CD8-positive, alpha-beta memory T cell (primary cell): ENCODE data around the gene TSGA10. TPM values are rescaled to one million over a fixed set of nuclear protein-coding genes. Genes with fewer than 3 reads are reported as not detected.
A peak's percentile ranks its signal among the peaks of the same experiment; 100 is the strongest.
"Not testable (repeated sequence)": the region's sequence is repeated elsewhere in the genome, so short reads cannot be mapped to it uniquely, and the experiment has no call there.

ENCODE experiments used
- CTCF ChIA-PET: fragments of 350-600 bp; sonication (Branson Sonifier 250); formaldehyde crosslinking; loops from one replicate; lab custom pipeline; 2021; ENCODE audit warnings: antibody characterized with exemption; lab: Charles Lee
- POLR2A ChIA-PET: fragments of 350-600 bp; sonication (Branson Sonifier 250); formaldehyde crosslinking; loops from one replicate; lab custom pipeline; 2021; ENCODE audit warnings: antibody characterized with exemption; lab: Charles Lee
- DNase-seq, 5 donors: peaks; one replicate each; pipeline versions ENCODE4 v3.0.0 to v3.0.0-alpha.2; 2020 to 2022; ENCODE audit warnings: mixed read lengths in 1 of 5
- H3K27ac ChIP-seq: one replicate; pipeline ENCODE4 v1.7.0; 2013; ENCODE audit warnings: low read depth, mild to moderate bottlenecking, low read length, moderate library complexity
- H3K27me3 ChIP-seq: 2 replicates; pipeline ENCODE4 v1.7.0; 2013; ENCODE audit warnings: low read length, mild to moderate bottlenecking; ENCODE audit not compliant: insufficient read depth, poor library complexity, severe bottlenecking
- H3K36me3 ChIP-seq: 2 replicates; pipeline ENCODE4 v1.7.0; 2013; ENCODE audit warnings: mild to moderate bottlenecking, low read length, moderate library complexity; ENCODE audit not compliant: insufficient read depth
- H3K4me1 ChIP-seq: 2 replicates; pipeline ENCODE4 v1.7.0; 2013; ENCODE audit warnings: mild to moderate bottlenecking, low read length, moderate library complexity; ENCODE audit not compliant: insufficient read depth
- H3K4me3 ChIP-seq: 2 replicates; pipeline ENCODE4 v1.7.0; 2013; ENCODE audit warnings: mild to moderate bottlenecking, low read length
- H3K9me3 ChIP-seq: 2 replicates; pipeline ENCODE4 v1.7.0; 2013; ENCODE audit warnings: mild to moderate bottlenecking, low read length
- H3K27ac Mint-ChIP-seq, 8 donors: one replicate each; pipeline ENCODE4 v1.8.0; 2020 to 2021; ENCODE audit warnings: mixed read lengths in 8 of 8, mild to moderate bottlenecking in 6 of 8, inconsistent platforms in 3 of 8, moderate library complexity in 3 of 8
- H3K27me3 Mint-ChIP-seq, 2 donors: one replicate each; pipeline ENCODE4 v1.8.0; 2020 to 2021; ENCODE audit warnings: mixed read lengths in 2 of 2, mild to moderate bottlenecking in 1 of 2, moderate library complexity in 1 of 2
- H3K36me3 Mint-ChIP-seq, 3 donors: one replicate each; pipeline ENCODE4 v1.8.0; 2020 to 2021; ENCODE audit warnings: mixed read lengths in 3 of 3, inconsistent platforms in 1 of 3, mild to moderate bottlenecking in 1 of 3
- H3K4me1 Mint-ChIP-seq, 3 donors: one replicate each; pipeline ENCODE4 v1.8.0; 2020 to 2021; ENCODE audit warnings: mixed read lengths in 3 of 3, inconsistent platforms in 1 of 3, mild to moderate bottlenecking in 1 of 3
- H3K4me3 Mint-ChIP-seq, 7 donors: one replicate each; pipeline ENCODE4 v1.8.0; 2020 to 2021; ENCODE audit warnings: mixed read lengths in 7 of 7, mild to moderate bottlenecking in 6 of 7, moderate library complexity in 4 of 7, inconsistent platforms in 2 of 7
- H3K9me3 Mint-ChIP-seq, 5 donors: one replicate each; pipeline ENCODE4 v1.8.0; 2020 to 2022; ENCODE audit warnings: mixed read lengths in 5 of 5, mild to moderate bottlenecking in 3 of 5, moderate library complexity in 2 of 5, inconsistent platforms in 1 of 5
- polyA plus RNA-seq: library from polyadenylated mRNA; unstranded; fragments of 300-500 nt; fragmentation: Illumina TruSeq; gene quantifications from one replicate; pipeline ENCODE4 v1.2.3, GENCODE V29; 2021
- total RNA-seq, 2 experiments: library from RNA; stranded (reverse); gene quantifications; one replicate each; pipeline ENCODE4 v1.2.3, GENCODE V29; 2021

The TSGA10 gene
- total and polyA plus RNA-seq, 3 experiments from 2014 or later: 6.4 to 16.8 (median 6.7) TPM

- H3K4me3 ChIP-seq, H3K27ac Mint-ChIP-seq, H3K4me3 Mint-ChIP-seq, H3K27me3 ChIP-seq, H3K9me3 ChIP-seq, H3K27ac ChIP-seq, H3K36me3 ChIP-seq, POLR2A ChIA-PET, H3K4me1 ChIP-seq, CTCF ChIA-PET, DNase-seq: not testable (repeated sequence)
- peaks cover 2 to 14% (median 6%) of the 10 kb centered on the region in 5 donors for H3K9me3 Mint-ChIP-seq
- peaks cover 12 to 14% of the 10 kb centered on the region in 2 donors for H3K27me3 Mint-ChIP-seq
- H3K36me3 Mint-ChIP-seq: peaks cover 0 to 41% (median 13%) of the 10 kb centered on the region in 3 donors
- H3K4me1 Mint-ChIP-seq: peaks cover 4 to 11% (median 5%) of the 10 kb centered on the region in 3 donors
Observed at GRCh38 chr2:99040736-99041300, 113.9 kb downstream of the TSGA10 start.

- Histone ChIP-seq H3K4me1 (no peaks in the 10 kb centered on the region), H3K9me3 (no peaks in the 10 kb centered on the region), H3K27ac (no peak overlapping the region), H3K4me3 (no peak overlapping the region), H3K27me3 (no peaks in the 10 kb centered on the region), H3K36me3 (no peaks in the 10 kb centered on the region)
- ChIA-PET POLR2A (no interaction called here), CTCF (no interaction called here)
- H3K27ac Mint-ChIP-seq: no peak overlapping the region
- peaks cover 7 to 18% of the 10 kb centered on the region in 2 donors for H3K27me3 Mint-ChIP-seq
- no peak for DNase-seq
- peaks cover 0 to 11% (median 2%) of the 10 kb centered on the region in 3 donors for H3K36me3 Mint-ChIP-seq
- H3K9me3 Mint-ChIP-seq: no peaks in the 10 kb centered on the region
- peaks cover 5 to 19% (median 11%) of the 10 kb centered on the region in 3 donors for H3K4me1 Mint-ChIP-seq
- H3K4me3 Mint-ChIP-seq: no peak overlapping the region
Observed at GRCh38 chr2:99035920-99036319, 118.8 kb downstream of the TSGA10 start.

- Histone ChIP-seq H3K27ac (no peak overlapping the region), H3K27me3 (no peaks in the 10 kb centered on the region), H3K4me3 (no peak overlapping the region), H3K4me1 (no peaks in the 10 kb centered on the region), H3K9me3 (no peaks in the 10 kb centered on the region), H3K36me3 (no peaks in the 10 kb centered on the region)
- ChIA-PET POLR2A (no interaction called here), CTCF (no interaction called here)
- peaks cover 3 to 24% of the 10 kb centered on the region in 2 donors for H3K27me3 Mint-ChIP-seq
- H3K27ac Mint-ChIP-seq: no peak overlapping the region
- peaks cover 0 to 8% (median 2%) of the 10 kb centered on the region in 3 donors for H3K36me3 Mint-ChIP-seq
- H3K4me1 Mint-ChIP-seq: peaks cover 0 to 8% (median 7%) of the 10 kb centered on the region in 3 donors
- no peak for DNase-seq
- H3K9me3 Mint-ChIP-seq: no peaks in the 10 kb centered on the region
- no peak overlapping the region for H3K4me3 Mint-ChIP-seq
Observed at GRCh38 chr2:99032786-99033185, 122.0 kb downstream of the TSGA10 start.

GRCh38 chr2:99032001-99032400 lies 122.7 kb downstream of the TSGA10 start:
- Mint-ChIP-seq H3K4me3 (no peak overlapping the region), H3K27ac (no peak overlapping the region), H3K4me1 (peaks cover 0 to 8% (median 7%) of the 10 kb centered on the region in 3 donors), H3K36me3 (peaks cover 0 to 12% (median under 1%) of the 10 kb centered on the region in 3 donors), H3K9me3 (peaks cover 0 to 2% (median 0%) of the 10 kb centered on the region in 5 donors), H3K27me3 (peaks cover 3 to 28% of the 10 kb centered on the region in 2 donors)
- ChIA-PET POLR2A (no interaction called here), CTCF (no interaction called here)
- no peaks in the 10 kb centered on the region for H3K36me3 ChIP-seq
- no peaks in the 10 kb centered on the region for H3K9me3 ChIP-seq
- no peaks in the 10 kb centered on the region for H3K4me1 ChIP-seq
- H3K27me3 ChIP-seq: no peaks in the 10 kb centered on the region
- no peak overlapping the region for H3K27ac ChIP-seq
- DNase-seq: no peak
- H3K4me3 ChIP-seq: no peak overlapping the region

- CTCF ChIA-PET: interaction anchor here (0.7 kb wide), 1 partner anchor 320 kb away, joined by 3 read pairs; no protein-coding TSS in a partner anchor
- DNase-seq: no peak
Observed at GRCh38 chr2:99031481-99031880, 123.3 kb downstream of the TSGA10 start.

GRCh38 chr2:99028558-99028957 lies 126.2 kb downstream of the TSGA10 start:
- no peak overlapping the region for H3K4me3 ChIP-seq
- H3K9me3 Mint-ChIP-seq: peaks cover 6 to 14% (median 10%) of the 10 kb centered on the region in 5 donors
- ChIA-PET POLR2A (no interaction called here), CTCF (no interaction called here)
- H3K36me3 ChIP-seq: no peaks in the 10 kb centered on the region
- H3K36me3 Mint-ChIP-seq: peaks cover 0 to 20% (median 1%) of the 10 kb centered on the region in 3 donors
- DNase-seq: no peak
- H3K27me3 ChIP-seq: no peaks in the 10 kb centered on the region
- H3K9me3 ChIP-seq: no peaks in the 10 kb centered on the region
- no peak overlapping the region for H3K27ac ChIP-seq
- H3K4me1 ChIP-seq: no peaks in the 10 kb centered on the region
- peaks cover 1 to 22% of the 10 kb centered on the region in 2 donors for H3K27me3 Mint-ChIP-seq
- H3K27ac Mint-ChIP-seq: no peak overlapping the region
- peaks cover 0 to 8% (median 7%) of the 10 kb centered on the region in 3 donors for H3K4me1 Mint-ChIP-seq
- H3K4me3 Mint-ChIP-seq: no peak overlapping the region

More at GRCh38 chr2:99031481-99031880, 123.3 kb downstream of the TSGA10 start:
- Histone ChIP-seq H3K27me3 (no peaks in the 10 kb centered on the region), H3K4me3 (no peak overlapping the region), H3K36me3 (no peaks in the 10 kb centered on the region), H3K9me3 (no peaks in the 10 kb centered on the region), H3K4me1 (no peaks in the 10 kb centered on the region), H3K27ac (no peak overlapping the region)
- H3K27ac Mint-ChIP-seq: peak overlapping the region in 1 of 8 donors; percentile 71
- H3K4me3 Mint-ChIP-seq: no peak overlapping the region
- peaks cover 0 to 4% (median 0%) of the 10 kb centered on the region in 5 donors for H3K9me3 Mint-ChIP-seq
- POLR2A ChIA-PET: no interaction called here
- peaks cover 0 to 14% (median 0%) of the 10 kb centered on the region in 3 donors for H3K36me3 Mint-ChIP-seq
- H3K4me1 Mint-ChIP-seq: peaks cover 0 to 8% (median 7%) of the 10 kb centered on the region in 3 donors
- peaks cover 3 to 28% of the 10 kb centered on the region in 2 donors for H3K27me3 Mint-ChIP-seq

- H3K4me3 ChIP-seq: no peak overlapping the region
- H3K36me3 Mint-ChIP-seq: peaks cover 0 to 22% (median 1%) of the 10 kb centered on the region in 3 donors
- H3K27ac ChIP-seq: no peak overlapping the region
- peaks cover 1 to 16% of the 10 kb centered on the region in 2 donors for H3K27me3 Mint-ChIP-seq
- H3K9me3 ChIP-seq: no peaks in the 10 kb centered on the region
- peaks cover 6 to 14% (median 10%) of the 10 kb centered on the region in 5 donors for H3K9me3 Mint-ChIP-seq
- peaks cover 0 to 8% (median 7%) of the 10 kb centered on the region in 3 donors for H3K4me1 Mint-ChIP-seq
- no peak overlapping the region for H3K27ac Mint-ChIP-seq
- DNase-seq: no peak
- no peak overlapping the region for H3K4me3 Mint-ChIP-seq
- no peaks in the 10 kb centered on the region for H3K27me3 ChIP-seq
- H3K36me3 ChIP-seq: no peaks in the 10 kb centered on the region
- CTCF ChIA-PET: no interaction called here
- POLR2A ChIA-PET: no interaction called here
- H3K4me1 ChIP-seq: no peaks in the 10 kb centered on the region
Observed at GRCh38 chr2:99027856-99028255, 126.9 kb downstream of the TSGA10 start.

- POLR2A ChIA-PET: no interaction called here
- no peak overlapping the region for H3K4me3 ChIP-seq
- DNase-seq: no peak
- H3K9me3 Mint-ChIP-seq: peaks cover 0 to 36% (median 22%) of the 10 kb centered on the region in 5 donors
- no peaks in the 10 kb centered on the region for H3K4me1 ChIP-seq
- peaks cover 10 to 14% of the 10 kb centered on the region in 2 donors for H3K27me3 Mint-ChIP-seq
- H3K9me3 ChIP-seq: no peaks in the 10 kb centered on the region
- CTCF ChIA-PET: no interaction called here
- no peaks in the 10 kb centered on the region for H3K27me3 ChIP-seq
- peaks cover 2 to 42% (median 9%) of the 10 kb centered on the region in 3 donors for H3K36me3 Mint-ChIP-seq
- H3K4me1 Mint-ChIP-seq: no peaks in the 10 kb centered on the region
- no peak overlapping the region for H3K27ac Mint-ChIP-seq
- no peak overlapping the region for H3K4me3 Mint-ChIP-seq
- no peaks in the 10 kb centered on the region for H3K36me3 ChIP-seq
- H3K27ac ChIP-seq: no peak overlapping the region
Observed at GRCh38 chr2:99000708-99001107, 154.0 kb downstream of the TSGA10 start.
